Lower lobe of right lung (tissue), 2 donors: Measurements from ENCODE around the gene PGPEP1. TPM values are rescaled to one million over a fixed set of nuclear protein-coding genes. Genes with fewer than 3 reads are reported as not detected.

ENCODE experiments used
- ATAC-seq, 2 donors: fragments of 200-7000 bp; cut with Tn5 transposase; one replicate each; pipeline ENCODE4 v1.9.1; 2020 to 2022; ENCODE audit warnings: mild to moderate bottlenecking in 2 of 2, moderate library complexity in 2 of 2
- DNase-seq: peaks from one replicate; pipeline ENCODE4 v3.0.0-alpha.2; 2020
- H3K27ac ChIP-seq: fragments of 200-600 bp; one replicate; pipeline ENCODE4 v1.8.0; 2022
- H3K27me3 ChIP-seq: fragments of 200-600 bp; one replicate; pipeline ENCODE4 v1.8.0; 2022; ENCODE audit warnings: low read depth
- H3K36me3 ChIP-seq: fragments of 200-600 bp; one replicate; pipeline ENCODE4 v1.8.0; 2022; ENCODE audit warnings: mild to moderate bottlenecking
- H3K4me1 ChIP-seq: fragments of 200-600 bp; one replicate; pipeline ENCODE4 v1.8.0; 2022
- H3K4me3 ChIP-seq: fragments of 200-600 bp; one replicate; pipeline ENCODE4 v1.8.0; 2022; ENCODE audit warnings: mild to moderate bottlenecking
- H3K9me3 ChIP-seq: fragments of 200-600 bp; one replicate; pipeline ENCODE4 v1.8.0; 2022
- CTCF ChIP-seq: fragments of 200-600 bp; IDR thresholded peaks from one replicate; pipeline ENCODE4 v1.8.0; 2022; ENCODE audit warnings: antibody characterized with exemption, mild to moderate bottlenecking
- intact Hi-C: fragments of 100-400 bp; cut with DNase I; formaldehyde crosslinking; loops from one replicate; pipeline ENCODE4 v1.11.0; 2022
- total RNA-seq: library from RNA; stranded (reverse); fragmentation: NEBNext Ultra II Directional; extraction: Animal tissue kit (Norgen Biotek cat#: 25700); gene quantifications from one replicate; pipeline ENCODE4 v1.2.1, GENCODE V29; 2021
- donor health status: DM: no; HTN: yes; CAD: no; lungs with severe emphysema.

Gene PGPEP1
- total RNA-seq, 1 donor from 2014 or later, result 40.9 TPM

GRCh38 chr19:18326772-18327171 lies 13.6 kb upstream of the PGPEP1 start:
- no peak for ATAC-seq
- peaks cover 30% of the 10 kb centered on the region for H3K4me1 ChIP-seq
- no peaks in the 10 kb centered on the region for H3K36me3 ChIP-seq
- intact Hi-C loops, result loop anchor here (10.0 kb wide), 1 partner anchor 52 kb away; the partner anchor contains the start of gene IQCN
- H3K9me3 ChIP-seq, result no peaks in the 10 kb centered on the region
- DNase-seq, result no peak
- H3K27me3 ChIP-seq, result no peaks in the 10 kb centered on the region
- no peak overlapping the region for H3K4me3 ChIP-seq
- no peak for TF ChIP-seq CTCF
- H3K27ac ChIP-seq, result no peak overlapping the region

- peak overlapping the region; percentile 33 for H3K27ac ChIP-seq
- H3K9me3 ChIP-seq, result no peaks in the 10 kb centered on the region
- peaks cover 18% of the 10 kb centered on the region for H3K4me1 ChIP-seq
- peak overlapping the region; percentile 31 for H3K4me3 ChIP-seq
- ATAC-seq (peak; percentile 98 to 99), DNase-seq (peak; percentile 89)
- H3K27me3 ChIP-seq, result no peaks in the 10 kb centered on the region
- no peaks in the 10 kb centered on the region for H3K36me3 ChIP-seq
- intact Hi-C loops, result loop anchor here (10.0 kb wide), 1 partner anchor 54 kb away; the partner anchor contains the start of gene IQCN
- TF ChIP-seq CTCF, result peak; percentile 85
Observed at GRCh38 chr19:18328340-18329034, 11.9 kb upstream of the PGPEP1 start.

GRCh38 chr19:18329035-18329376 lies 11.4 kb upstream of the PGPEP1 start:
- no peaks in the 10 kb centered on the region for H3K27me3 ChIP-seq
- peak overlapping the region; percentile 31 for H3K4me3 ChIP-seq
- no peaks in the 10 kb centered on the region for H3K9me3 ChIP-seq
- H3K4me1 ChIP-seq, result peaks cover 12% of the 10 kb centered on the region
- TF ChIP-seq CTCF, result no peak
- intact Hi-C loops, result loop anchor here (10.0 kb wide), 1 partner anchor 54 kb away; the partner anchor contains the start of gene IQCN
- ATAC-seq, result peak in 1 of 2 donors; percentile 3
- DNase-seq, result no peak
- peak overlapping the region; percentile 33 for H3K27ac ChIP-seq
- no peaks in the 10 kb centered on the region for H3K36me3 ChIP-seq

GRCh38 chr19:18330868-18331267 lies 9.5 kb upstream of the PGPEP1 start:
- DNase-seq (no peak), ATAC-seq (no peak)
- Histone ChIP-seq H3K4me1 (peaks cover 9% of the 10 kb centered on the region), H3K4me3 (no peak overlapping the region), H3K27ac (no peak overlapping the region), H3K36me3 (no peaks in the 10 kb centered on the region), H3K9me3 (no peaks in the 10 kb centered on the region), H3K27me3 (no peaks in the 10 kb centered on the region)
- intact Hi-C loops, result no loop called here
- TF ChIP-seq CTCF, result no peak

- intact Hi-C loops, result no loop called here
- no peaks in the 10 kb centered on the region for H3K9me3 ChIP-seq
- no peak for DNase-seq
- no peak overlapping the region for H3K4me3 ChIP-seq
- H3K27ac ChIP-seq, result no peak overlapping the region
- H3K36me3 ChIP-seq, result no peaks in the 10 kb centered on the region
- no peaks in the 10 kb centered on the region for H3K27me3 ChIP-seq
- no peak for TF ChIP-seq CTCF
- ATAC-seq, result no peak
- peaks cover 9% of the 10 kb centered on the region for H3K4me1 ChIP-seq
Observed at GRCh38 chr19:18332917-18333530, 7.4 kb upstream of the PGPEP1 start.
